Omental fat pad (tissue), 4 donors: Measurements from ENCODE around the gene R3HDML. TPM values are rescaled to one million over a fixed set of nuclear protein-coding genes. Genes with fewer than 3 reads are reported as not detected.
"Not testable (repeated sequence)": the region's sequence is repeated elsewhere in the genome, so short reads cannot be mapped to it uniquely, and the experiment has no call there.

ENCODE experiments used
- ATAC-seq: fragments of 150-250 bp; one replicate; pipeline ENCODE4 v1.9.1; 2016; ENCODE audit warnings: mild to moderate bottlenecking, moderate library complexity; ENCODE audit not compliant: low FRiP score
- DNase-seq: peaks from one replicate; pipeline ENCODE4 v3.0.0-alpha.2; 2019; ENCODE audit warnings: low spot score
- total RNA-seq, 4 donors: library from RNA; depleted of rRNA; stranded (reverse); fragments of >200 nt; gene quantifications; one replicate each; pipeline ENCODE4 v1.1.0, GENCODE V29; 2016
- TF ChIP-seq, protein P1 (sequence below), 3 donors: fragments of 450-650 bp; IDR thresholded peaks; one replicate each; pipeline ENCODE4 v1.5.1; 2016 to 2017; ENCODE audit warnings: antibody characterized with exemption in 3 of 3, mild to moderate bottlenecking in 3 of 3, moderate library complexity in 2 of 3

R3HDML gene
- total RNA-seq, 4 donors from 2014 or later = not detected

DNA sequence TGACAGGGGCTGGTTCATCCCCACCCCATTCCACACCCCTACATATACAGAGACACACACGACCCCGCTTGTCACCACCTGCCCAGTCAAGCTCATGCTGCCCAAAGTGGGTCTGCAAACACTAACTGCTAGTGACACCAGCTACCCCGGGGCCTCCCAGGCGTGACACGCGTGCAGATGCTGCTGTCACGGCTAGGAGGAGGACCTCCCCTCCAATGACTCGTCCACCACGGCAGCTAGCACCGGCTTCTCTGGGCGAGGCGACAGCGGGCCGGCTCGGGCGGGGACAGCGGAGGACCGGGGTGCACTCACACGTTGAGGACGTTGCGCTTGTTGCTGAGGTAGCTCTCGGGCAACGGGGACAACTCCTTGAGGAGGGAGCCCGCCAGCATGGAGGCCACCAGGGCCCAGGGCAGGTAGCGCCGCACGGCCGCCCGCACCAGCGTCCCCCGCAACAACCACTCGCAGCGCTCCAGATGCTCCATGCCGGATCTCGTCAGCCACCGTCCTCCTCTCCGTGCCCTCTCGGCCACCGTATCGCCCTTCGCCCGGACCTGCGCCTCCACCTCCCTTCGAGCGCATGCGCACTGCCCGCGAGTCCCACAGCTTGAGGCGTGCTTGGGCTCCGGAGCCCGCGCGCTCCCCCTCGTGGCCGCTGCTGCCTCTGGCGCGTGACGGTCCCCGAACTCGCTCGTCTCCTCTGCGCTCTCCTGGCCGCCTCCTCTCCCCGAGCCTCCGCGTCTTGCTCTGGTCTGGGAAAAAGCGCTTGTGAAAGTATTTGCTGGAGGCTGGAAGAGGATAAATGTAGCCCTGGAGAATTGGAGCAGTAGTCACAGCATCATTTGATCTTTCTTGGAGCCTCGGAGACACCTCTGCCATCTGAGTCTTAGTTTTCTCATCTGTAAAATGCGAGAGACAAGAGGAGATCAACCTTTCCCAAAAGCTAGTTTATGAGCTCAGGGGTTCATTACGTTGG lies 25.9 kb upstream of the R3HDML start, which contains the start of gene FITM2:
FITM2 (minus strand) TSS at position 539 of the 976 bp plus-strand sequence; CDS start at position 485, 54 bp downstream.
- DNase-seq (peak; percentile 97), ATAC-seq (peak; percentile 94)
- TF ChIP-seq, protein P1, sequence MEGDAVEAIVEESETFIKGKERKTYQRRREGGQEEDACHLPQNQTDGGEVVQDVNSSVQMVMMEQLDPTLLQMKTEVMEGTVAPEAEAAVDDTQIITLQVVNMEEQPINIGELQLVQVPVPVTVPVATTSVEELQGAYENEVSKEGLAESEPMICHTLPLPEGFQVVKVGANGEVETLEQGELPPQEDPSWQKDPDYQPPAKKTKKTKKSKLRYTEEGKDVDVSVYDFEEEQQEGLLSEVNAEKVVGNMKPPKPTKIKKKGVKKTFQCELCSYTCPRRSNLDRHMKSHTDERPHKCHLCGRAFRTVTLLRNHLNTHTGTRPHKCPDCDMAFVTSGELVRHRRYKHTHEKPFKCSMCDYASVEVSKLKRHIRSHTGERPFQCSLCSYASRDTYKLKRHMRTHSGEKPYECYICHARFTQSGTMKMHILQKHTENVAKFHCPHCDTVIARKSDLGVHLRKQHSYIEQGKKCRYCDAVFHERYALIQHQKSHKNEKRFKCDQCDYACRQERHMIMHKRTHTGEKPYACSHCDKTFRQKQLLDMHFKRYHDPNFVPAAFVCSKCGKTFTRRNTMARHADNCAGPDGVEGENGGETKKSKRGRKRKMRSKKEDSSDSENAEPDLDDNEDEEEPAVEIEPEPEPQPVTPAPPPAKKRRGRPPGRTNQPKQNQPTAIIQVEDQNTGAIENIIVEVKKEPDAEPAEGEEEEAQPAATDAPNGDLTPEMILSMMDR (IDR thresholded peaks at IDR 0.05) = peak in 2 of 3 donors; percentile 7 to 90

DNA sequence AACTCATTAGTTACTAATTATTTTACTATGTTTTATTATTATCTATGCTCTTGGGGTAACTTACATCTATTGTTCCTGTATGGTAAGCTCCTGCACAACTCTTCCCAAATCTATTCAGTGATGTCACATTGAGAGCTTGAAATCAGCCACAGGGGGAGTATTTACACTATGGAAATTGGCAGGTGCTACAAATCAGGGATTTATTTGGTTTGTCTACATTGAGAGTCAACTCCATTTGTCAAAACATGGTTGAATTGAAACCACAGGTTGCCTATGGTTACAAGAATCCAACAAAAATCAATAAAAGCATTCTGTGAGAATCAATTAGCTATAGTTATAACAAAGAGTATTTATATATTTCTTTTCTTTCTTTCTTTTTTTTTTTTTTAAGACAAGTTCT lies 22.0 kb upstream of the R3HDML start:
- no peak for DNase-seq
- TF ChIP-seq, protein P1 (IDR thresholded peaks at IDR 0.05) = no peak
- ATAC-seq = no peak

DNA sequence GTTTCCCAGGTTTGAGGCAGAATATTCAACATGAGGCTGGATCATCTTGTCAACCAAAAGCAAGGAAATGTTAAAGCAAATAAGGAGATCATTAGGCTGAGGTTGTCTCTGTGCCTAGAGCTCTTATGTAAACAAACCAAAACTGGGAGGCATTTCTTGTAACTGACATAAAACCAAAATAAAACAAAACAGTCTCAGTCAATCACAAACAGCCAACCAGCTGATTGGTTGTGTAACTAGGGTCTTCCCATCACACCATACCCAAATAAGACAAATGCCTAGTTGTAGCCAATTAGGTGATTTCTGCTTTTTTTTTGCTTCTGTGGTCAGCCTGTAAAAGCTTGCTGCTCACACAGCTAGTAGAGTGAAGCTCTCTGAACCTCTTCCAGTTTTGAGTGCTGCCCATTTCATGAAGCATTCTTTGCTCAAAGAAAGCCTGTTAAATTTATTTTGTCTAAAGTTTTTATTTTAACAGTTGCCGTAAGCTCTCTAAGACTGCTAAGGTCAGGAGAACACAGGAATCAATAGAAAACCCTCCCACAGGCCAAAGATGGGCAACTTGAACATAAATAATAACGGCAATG lies 16.9 kb upstream of the R3HDML start:
- no peak for ATAC-seq
- TF ChIP-seq, protein P1 (IDR thresholded peaks at IDR 0.05) = no peak
- no peak for DNase-seq

DNA sequence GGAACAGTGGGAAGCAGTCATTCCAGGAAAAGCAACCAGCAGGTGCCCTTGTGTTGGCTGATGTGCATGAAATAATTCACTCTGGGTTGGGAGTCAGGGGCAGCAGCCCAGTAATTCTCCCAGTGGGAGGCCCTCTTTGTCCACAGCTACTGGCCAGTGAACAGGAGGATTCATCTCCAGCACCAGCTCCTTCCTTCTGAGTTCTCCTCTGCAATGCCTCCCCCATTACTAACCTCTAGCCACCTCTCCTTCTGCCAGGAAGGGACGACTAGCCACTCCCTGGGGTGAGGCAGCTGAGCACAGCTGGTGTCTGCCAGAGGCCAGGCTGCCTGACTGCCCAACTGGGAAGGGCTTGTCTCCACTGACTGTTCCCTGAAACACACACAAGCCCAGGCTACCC lies 12.5 kb upstream of the R3HDML start:
- ATAC-seq (no peak), DNase-seq (no peak)
- TF ChIP-seq, protein P1 (IDR thresholded peaks at IDR 0.05) = no peak

DNA sequence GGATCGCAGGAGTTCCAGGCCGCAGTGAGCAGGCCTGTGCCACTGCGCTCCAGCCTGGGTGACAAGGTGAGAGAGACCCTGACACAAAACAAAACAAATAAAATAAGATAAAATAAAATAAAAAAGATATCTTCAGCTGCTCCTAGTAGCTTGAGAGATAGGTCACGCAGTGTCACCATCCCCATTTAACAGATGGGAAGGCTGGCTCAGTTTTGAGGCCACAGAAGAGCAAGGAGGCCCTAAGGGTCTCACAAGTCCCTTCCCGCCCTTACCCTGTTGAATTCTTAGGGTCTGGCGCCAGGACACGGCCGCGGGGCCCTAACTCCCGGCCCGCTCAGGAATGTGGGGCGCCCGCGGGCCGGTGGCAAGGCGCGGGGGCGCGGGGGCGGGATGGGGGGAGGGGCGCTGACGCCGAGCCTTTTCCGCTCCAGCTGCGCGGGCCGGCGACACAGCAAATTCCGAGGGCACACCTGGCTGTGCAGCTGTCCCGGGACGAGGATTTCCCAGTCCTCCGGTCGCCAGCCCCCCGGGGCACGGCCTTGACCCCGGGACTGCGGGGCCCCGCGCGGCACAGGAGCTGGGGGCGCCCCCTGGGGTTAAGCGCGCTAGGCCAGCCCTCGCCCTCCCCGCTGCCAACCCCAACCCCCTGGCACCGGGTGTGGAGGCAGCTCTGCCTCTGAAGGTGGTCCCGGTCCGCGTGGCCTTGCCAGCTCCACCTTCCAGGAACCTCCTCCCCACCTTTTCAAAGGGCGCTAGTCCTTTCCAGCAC lies 10.3 kb upstream of the R3HDML start:
- TF ChIP-seq, protein P1 (IDR thresholded peaks at IDR 0.05) = no peak
- ATAC-seq (peak; percentile 41), DNase-seq (no peak)

DNA sequence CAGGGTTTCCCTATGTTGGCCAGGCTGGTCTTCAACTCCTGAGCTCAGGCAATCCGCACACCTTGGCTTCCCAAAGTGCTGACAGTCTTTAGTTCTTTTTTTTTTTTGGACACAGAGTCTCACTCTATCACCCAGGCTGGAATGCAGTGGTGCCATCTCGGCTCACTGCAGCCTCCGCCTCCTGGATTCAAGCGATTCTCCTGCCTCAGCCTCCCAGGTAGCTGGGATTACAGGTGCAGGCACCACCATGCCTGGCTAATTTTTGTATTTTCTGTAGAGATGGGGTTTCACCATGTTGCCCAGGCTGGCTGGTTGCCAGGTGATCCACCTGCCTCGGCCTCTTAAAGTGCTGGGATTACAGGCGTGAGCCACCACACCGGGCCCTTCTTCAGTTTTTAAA lies 9.1 kb upstream of the R3HDML start:
- DNase-seq, ATAC-seq: not testable (repeated sequence)

DNA sequence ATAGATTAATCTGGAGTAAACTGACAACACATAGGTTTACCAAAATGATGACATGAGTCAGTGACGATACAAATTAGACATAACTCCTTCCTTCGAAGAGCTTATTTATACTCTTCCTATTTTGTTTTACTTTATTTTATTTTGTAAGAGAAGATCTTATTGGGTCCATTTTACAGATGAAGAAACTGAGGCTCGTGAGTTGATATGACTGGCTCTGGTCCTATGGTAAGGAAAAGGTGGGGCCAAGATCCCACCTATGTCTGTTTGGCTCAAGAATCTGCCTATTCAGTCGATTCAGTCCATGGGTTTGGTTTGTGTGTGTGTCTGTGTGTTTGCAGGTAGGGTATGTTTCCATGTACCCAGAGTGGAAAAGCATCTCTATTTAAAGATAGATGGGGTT lies 8.4 kb upstream of the R3HDML start:
- DNase-seq (no peak), ATAC-seq (no peak)
- TF ChIP-seq, protein P1 (IDR thresholded peaks at IDR 0.05) = no peak
